Endodermal cell (in vitro differentiated cells): Measurements from ENCODE around the gene UGCG. TPM values are rescaled to one million over a fixed set of nuclear protein-coding genes. Genes with fewer than 3 reads are reported as not detected.
"Not testable (repeated sequence)": the region's sequence is repeated elsewhere in the genome, so short reads cannot be mapped to it uniquely, and the experiment has no call there.

Experiments used
- DNase-seq: peaks from one replicate; pipeline ENCODE4 v3.0.0-alpha.2; 2017
- H3K27ac ChIP-seq: 2 replicates; pipeline ENCODE4 v1.5.1; 2013; ENCODE audit warnings: mild to moderate bottlenecking, low read depth, low read length, moderate library complexity
- H3K27me3 ChIP-seq: 2 replicates; pipeline ENCODE4 v1.6.1; 2013; ENCODE audit warnings: mild to moderate bottlenecking, low read length, moderate library complexity; ENCODE audit not compliant: insufficient read depth, control insufficient read depth, poor library complexity, severe bottlenecking
- H3K36me3 ChIP-seq: 2 replicates; pipeline ENCODE4 v1.7.0; 2013; ENCODE audit warnings: mild to moderate bottlenecking, low read length, moderate library complexity; ENCODE audit not compliant: control insufficient read depth, insufficient read depth
- H3K4me1 ChIP-seq: one replicate; pipeline ENCODE4 v1.7.0; 2013; ENCODE audit warnings: low read length; ENCODE audit not compliant: control insufficient read depth, insufficient read depth
- H3K4me3 ChIP-seq: 2 replicates; pipeline ENCODE4 v1.5.1; 2013; ENCODE audit warnings: mild to moderate bottlenecking, low read length, moderate library complexity
- H3K9ac ChIP-seq: 2 replicates; pipeline ENCODE4 v1.6.1; 2013; ENCODE audit warnings: mild to moderate bottlenecking, low read length, moderate library complexity; ENCODE audit not compliant: poor library complexity, severe bottlenecking; ENCODE audit errors: extremely low read depth
- H3K9me3 ChIP-seq: 2 replicates; pipeline ENCODE4 v1.6.1; 2013; ENCODE audit warnings: mild to moderate bottlenecking, low read length, moderate library complexity; ENCODE audit not compliant: control insufficient read depth
- H3K27ac Mint-ChIP-seq: 2 replicates; pipeline ENCODE4 v1.8.0; 2020; ENCODE audit warnings: mixed read lengths
- H3K27me3 Mint-ChIP-seq: 2 replicates; pipeline ENCODE4 v1.8.0; 2021; ENCODE audit warnings: mild to moderate bottlenecking, mixed read lengths; ENCODE audit not compliant: insufficient read depth
- H3K36me3 Mint-ChIP-seq: 2 replicates; pipeline ENCODE4 v1.8.0; 2020; ENCODE audit warnings: low read depth, mixed read lengths
- H3K4me1 Mint-ChIP-seq: 2 replicates; pipeline ENCODE4 v1.8.0; 2020; ENCODE audit warnings: mixed read lengths
- H3K4me3 Mint-ChIP-seq: 2 replicates; pipeline ENCODE4 v1.8.0; 2020; ENCODE audit warnings: mild to moderate bottlenecking, moderate library complexity, mixed read lengths
- H3K9me3 Mint-ChIP-seq: 2 replicates; pipeline ENCODE4 v1.8.0; 2020; ENCODE audit warnings: mild to moderate bottlenecking, mixed read lengths
- CTCF ChIP-seq: fragments of 200-600 bp; sonication (generic); conservative IDR thresholded peaks from 2 replicates; pipeline ENCODE4 v1.5.0; 2021; ENCODE audit warnings: antibody characterized with exemption, mild to moderate bottlenecking
- WGBS, 2 experiments: methylation state at CpG; one replicate each; pipeline versions ENCODE4 v1.1.5 to v1.1.7; 2013; ENCODE audit warnings: missing lambda C conversion rate in 2 of 2, mixed read lengths in 1 of 2; ENCODE audit not compliant: insufficient coverage in 1 of 2, insufficient read length in 1 of 2; 5-methylcytosine and 5-hydroxymethylcytosine counted together
- total RNA-seq, 2 donors: library from RNA; stranded (reverse); fragmentation: NEBNext Ultra II Directional in 1 of 2; extraction: Animal tissue kit (Norgen Biotek cat#: 25700) in 1 of 2; gene quantifications; 2 replicates in 1 of 2; 3 replicates in 1 of 2; pipeline ENCODE4 v1.2.1, GENCODE V29; 2021

The UGCG gene
- total RNA-seq, 2 donors from 2014 or later, result 20.0 to 22.4 TPM

GRCh38 chr9:111945216-111945615 is 48.6 kb downstream of the UGCG start:
- Mint-ChIP-seq H3K27me3 (no peaks in the 10 kb centered on the region), H3K27ac (no peak overlapping the region), H3K4me1 (peaks cover 2% of the 10 kb centered on the region), H3K4me3 (no peak overlapping the region), H3K9me3 (no peaks in the 10 kb centered on the region), H3K36me3 (no peaks in the 10 kb centered on the region)
- Histone ChIP-seq H3K4me1 (no peaks in the 10 kb centered on the region), H3K9me3 (no peaks in the 10 kb centered on the region), H3K9ac (no peak overlapping the region), H3K27me3 (no peaks in the 10 kb centered on the region), H3K27ac (no peak overlapping the region), H3K4me3 (no peak overlapping the region), H3K36me3 (no peaks in the 10 kb centered on the region)
- DNase-seq, result no peak
- 92 to 100% methylated on average over 3 of the region's 3 CpGs for whole genome bisulfite sequencing, 2 experiments
- TF ChIP-seq CTCF, result no peak

- not testable (repeated sequence) for H3K9ac ChIP-seq, H3K4me1 Mint-ChIP-seq, H3K27me3 Mint-ChIP-seq, H3K9me3 ChIP-seq, H3K9me3 Mint-ChIP-seq, H3K4me3 Mint-ChIP-seq, H3K36me3 Mint-ChIP-seq, H3K4me1 ChIP-seq, H3K27ac ChIP-seq, H3K36me3 ChIP-seq, H3K27ac Mint-ChIP-seq, DNase-seq, H3K4me3 ChIP-seq, H3K27me3 ChIP-seq
- WGBS, 2 experiments, result 76 to 93% methylated on average over 12 to 21 of the region's 21 CpGs
These were observed 51.5 kb downstream of the UGCG start for GRCh38 chr9:111948109-111948508.

GRCh38 chr9:111948951-111949350 is 52.3 kb downstream of the UGCG start:
- Mint-ChIP-seq H3K27me3 (peaks cover 10% of the 10 kb centered on the region), H3K36me3 (no peaks in the 10 kb centered on the region), H3K27ac (no peak overlapping the region), H3K4me3 (no peak overlapping the region), H3K9me3 (no peaks in the 10 kb centered on the region), H3K4me1 (peaks cover 2% of the 10 kb centered on the region)
- no peaks in the 10 kb centered on the region for H3K9me3 ChIP-seq
- WGBS, 2 experiments, result 99 to 100% methylated on average over 2 of the region's 2 CpGs
- H3K9ac ChIP-seq, result no peak overlapping the region
- no peak overlapping the region for H3K27ac ChIP-seq
- H3K4me3 ChIP-seq, result no peak overlapping the region
- H3K4me1 ChIP-seq, result no peaks in the 10 kb centered on the region
- DNase-seq, result no peak
- no peaks in the 10 kb centered on the region for H3K27me3 ChIP-seq
- no peaks in the 10 kb centered on the region for H3K36me3 ChIP-seq
- no peak for TF ChIP-seq CTCF

GRCh38 chr9:111949919-111950318 is 53.3 kb downstream of the UGCG start:
- Histone ChIP-seq H3K4me3 (no peak overlapping the region), H3K9ac (no peak overlapping the region), H3K36me3 (no peaks in the 10 kb centered on the region), H3K9me3 (no peaks in the 10 kb centered on the region), H3K27me3 (no peaks in the 10 kb centered on the region), H3K4me1 (no peaks in the 10 kb centered on the region), H3K27ac (no peak overlapping the region)
- no peak for DNase-seq
- Mint-ChIP-seq H3K4me1 (peaks cover 3% of the 10 kb centered on the region), H3K27me3 (peaks cover 11% of the 10 kb centered on the region), H3K9me3 (no peaks in the 10 kb centered on the region), H3K36me3 (no peaks in the 10 kb centered on the region), H3K4me3 (no peak overlapping the region), H3K27ac (no peak overlapping the region)
- 90 to 93% methylated on average over 3 of the region's 3 CpGs for WGBS, 2 experiments
- TF ChIP-seq CTCF, result no peak
